H54 (cell line): ENCODE results near the gene LHX1.

Source experiments
- DNase-seq: peaks from one replicate; pipeline ENCODE4 v3.0.0; 2011; ENCODE audit warnings: low spot score, mixed read lengths; ENCODE audit not compliant: insufficient read length
- FAIRE-seq: peaks from 3 replicates; lab custom pipeline; 2011; peaks lifted over from hg19 to GRCh38; lab: Jason Lieb, UNC
- POLR2A ChIP-seq: IDR thresholded peaks from 2 replicates; pipeline ENCODE4 v1.6.1; 2011; ENCODE audit warnings: low read depth, mild to moderate bottlenecking, low read length

The LHX1 gene

GRCh38 chr17:36947922-36948716 lies 10.8 kb downstream of the LHX1 start:
- no peak for FAIRE-seq
- TF ChIP-seq POLR2A: no peak
- DNase-seq: peak; percentile 75

GRCh38 chr17:36948717-36949460 lies 11.6 kb downstream of the LHX1 start, which contains the start of gene AATF:
Gene AATF, plus strand, starts transcription at chr17:36948954. Its CDS starts 172 bp downstream, at chr17:36949126.
- peak; percentile 73 for TF ChIP-seq POLR2A
- FAIRE-seq (no peak), DNase-seq (peak; percentile 97)

GRCh38 chr17:36949461-36949927 lies 12.2 kb downstream of the LHX1 start:
- TF ChIP-seq POLR2A: no peak
- FAIRE-seq (no peak), DNase-seq (no peak)

- no peak for TF ChIP-seq POLR2A
- no peak for FAIRE-seq
- DNase-seq: no peak
Measured at GRCh38 chr17:36950027-36950426, 12.8 kb downstream of the LHX1 start.

- no peak for TF ChIP-seq POLR2A
- FAIRE-seq: no peak
- DNase-seq: no peak
Measured at GRCh38 chr17:36951084-36951789, 14.0 kb downstream of the LHX1 start.

- DNase-seq (no peak), FAIRE-seq (no peak)
- TF ChIP-seq POLR2A: no peak
Measured at GRCh38 chr17:36971508-36971907, 34.2 kb downstream of the LHX1 start.

GRCh38 chr17:36972186-36972700 lies 35.0 kb downstream of the LHX1 start:
- TF ChIP-seq POLR2A: no peak
- no peak for FAIRE-seq

GRCh38 chr17:36972905-36973304 lies 35.6 kb downstream of the LHX1 start:
- DNase-seq (no peak), FAIRE-seq (no peak)
- TF ChIP-seq POLR2A: no peak

More at GRCh38 chr17:36972186-36972700, 35.0 kb downstream of the LHX1 start:
- DNase-seq: no peak

- no peak for FAIRE-seq
- DNase-seq: no peak
- no peak for TF ChIP-seq POLR2A
Measured at GRCh38 chr17:36975922-36976515, 38.7 kb downstream of the LHX1 start.

GRCh38 chr17:36977066-36977465 lies 39.8 kb downstream of the LHX1 start:
- DNase-seq (no peak), FAIRE-seq (no peak)
- TF ChIP-seq POLR2A: no peak

GRCh38 chr17:36977568-36977967 lies 40.3 kb downstream of the LHX1 start:
- TF ChIP-seq POLR2A: no peak
- no peak for DNase-seq
- no peak for FAIRE-seq

GRCh38 chr17:36978810-36979564 lies 41.7 kb downstream of the LHX1 start:
- DNase-seq (no peak), FAIRE-seq (no peak)
- TF ChIP-seq POLR2A: no peak

GRCh38 chr17:36979565-36979941 lies 42.3 kb downstream of the LHX1 start:
- no peak for TF ChIP-seq POLR2A
- no peak for DNase-seq
- no peak for FAIRE-seq
